T-cell (primary cell): Measurements from ENCODE around the gene HSPA1A. TPM values are rescaled to one million over a fixed set of nuclear protein-coding genes. Genes with fewer than 3 reads are reported as not detected.
"Not testable (repeated sequence)": the region's sequence is repeated elsewhere in the genome, so short reads cannot be mapped to it uniquely, and the experiment has no call there.

Experiments used
- ATAC-seq, 4 experiments: fragments of 200-7000 bp in 3 of 4; fragments of 150-1000 bp in 1 of 4; cut with Tn5 transposase; replicated peaks in 1 of 4; 1 replicate in 3 of 4; 2 replicates in 1 of 4; pipeline ENCODE4 v1.10.0; 2021; ENCODE audit warnings: moderate library complexity in 3 of 4, mild to moderate bottlenecking in 2 of 4, moderate number of reproducible peaks in 1 of 4
- CTCF ChIA-PET, 2 donors: fragments of 300-600 bp; sonication (Branson Sonifier 250); formaldehyde crosslinking; loops; one replicate each; lab custom pipeline; 2022; ENCODE audit warnings: antibody characterized with exemption in 2 of 2; lab: Charles Lee
- POLR2A ChIA-PET, 2 donors: fragments of 300-600 bp; sonication (Branson Sonifier 250); formaldehyde crosslinking; loops; one replicate each; lab custom pipeline; 2022; ENCODE audit warnings: antibody characterized with exemption in 2 of 2; lab: Charles Lee
- DNase-seq, 35 experiments: peaks; one replicate each; pipeline versions ENCODE4 v3.0.0 to v3.0.0-alpha.2; 2013 to 2023
- H3K27ac ChIP-seq: one replicate; pipeline ENCODE4 v1.5.1; 2013; ENCODE audit warnings: low read length
- H3K27me3 ChIP-seq, 2 experiments: replicated peaks in 1 of 2; 1 replicate in 1 of 2; 2 replicates in 1 of 2; pipeline versions ENCODE4 v1.6.1 to v1.7.0; 2013; ENCODE audit warnings: low read length in 1 of 2, mixed read lengths in 1 of 2; ENCODE audit not compliant: control insufficient read depth in 2 of 2, insufficient read depth in 2 of 2; ENCODE audit errors: extremely low read depth in 1 of 2
- H3K36me3 ChIP-seq, 2 donors: 1 replicate in 1 of 2; 2 replicates in 1 of 2; pipeline versions ENCODE4 v1.6.1 to v1.7.0; 2013; ENCODE audit warnings: low read length in 1 of 2; ENCODE audit not compliant: control insufficient read depth in 2 of 2, insufficient read depth in 1 of 2; ENCODE audit errors: extremely low read depth in 1 of 2
- H3K4me1 ChIP-seq, 2 experiments: 1 replicate in 1 of 2; 2 replicates in 1 of 2; pipeline versions ENCODE4 v1.6.1 to v1.7.0; 2013; ENCODE audit warnings: low read length in 2 of 2, mixed read lengths in 1 of 2; ENCODE audit not compliant: insufficient read depth in 2 of 2, control insufficient read depth in 1 of 2; ENCODE audit errors: extremely low read depth in 1 of 2
- H3K4me3 ChIP-seq, 2 donors: 1 replicate in 1 of 2; 2 replicates in 1 of 2; pipeline versions ENCODE4 v1.5.1 to v1.7.0; 2013; ENCODE audit warnings: mild to moderate bottlenecking in 2 of 2, low read length in 1 of 2, moderate library complexity in 1 of 2; ENCODE audit not compliant: control insufficient read depth in 1 of 2; ENCODE audit errors: extremely low read depth in 1 of 2
- H3K9me3 ChIP-seq: 2 replicates; pipeline ENCODE4 v1.7.0; 2013
- H3K27ac Mint-ChIP-seq, 2 donors: one replicate each; pipeline ENCODE4 v1.8.0; 2020 to 2021; ENCODE audit warnings: mild to moderate bottlenecking in 2 of 2, mixed read lengths in 2 of 2
- H3K27me3 Mint-ChIP-seq, 2 donors: one replicate each; pipeline ENCODE4 v1.8.0; 2021 to 2022; ENCODE audit warnings: mixed read lengths in 2 of 2
- H3K36me3 Mint-ChIP-seq: one replicate; pipeline ENCODE4 v1.8.0; 2021; ENCODE audit warnings: mixed read lengths
- H3K4me1 Mint-ChIP-seq, 3 donors: one replicate each; pipeline ENCODE4 v1.8.0; 2020 to 2022; ENCODE audit warnings: mixed read lengths in 3 of 3, mild to moderate bottlenecking in 1 of 3
- H3K4me3 Mint-ChIP-seq, 3 donors: one replicate each; pipeline ENCODE4 v1.8.0; 2020 to 2022; ENCODE audit warnings: mild to moderate bottlenecking in 3 of 3, mixed read lengths in 3 of 3, moderate library complexity in 3 of 3
- H3K9me3 Mint-ChIP-seq, 3 donors: one replicate each; pipeline ENCODE4 v1.8.0; 2020 to 2022; ENCODE audit warnings: mixed read lengths in 3 of 3
- WGBS: methylation state at CpG from one replicate; pipeline ENCODE4 v1.1.5; 2013; ENCODE audit warnings: missing lambda C conversion rate; ENCODE audit not compliant: insufficient coverage; 5-methylcytosine and 5-hydroxymethylcytosine counted together
- total RNA-seq, 35 experiments: library from RNA in 6 of 35; stranded (reverse) in 6 of 35; fragments of 120-200 nt in 1 of 35; gene quantifications; one replicate each; pipeline versions ENCODE4 v1.2.1 to v1.2.4 and lab custom pipeline; 2013 to 2026

Gene HSPA1A
- total RNA-seq, 5 donors from 2014 or later (not counting 1 experiment from before 2014, with no cell fraction given) = 8.8 to 117 (median 77.9) TPM

DNA sequence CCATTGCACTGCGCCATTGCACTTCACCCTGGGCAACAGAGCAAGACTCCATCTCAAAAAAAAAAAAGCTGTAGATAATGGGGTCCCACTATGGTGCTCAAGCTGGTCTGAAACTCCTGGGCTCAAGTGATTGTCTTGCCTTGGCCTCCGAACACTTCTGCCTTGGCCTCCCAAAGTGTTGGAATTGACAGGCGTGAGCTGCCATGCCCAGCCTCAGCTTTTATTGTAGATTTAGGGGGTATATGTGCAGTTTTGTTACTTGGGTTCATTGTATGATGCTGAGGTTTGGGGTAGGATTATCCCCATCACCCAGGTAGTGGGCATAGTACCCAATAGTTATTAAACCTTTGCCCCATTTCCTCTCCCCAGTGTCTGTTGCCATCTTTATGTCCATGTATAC lies 23.6 kb downstream of the HSPA1A start:
- CTCF ChIA-PET = interaction anchor here (0.5 to 2.3 kb wide), 5 partner anchors 21 to 237 kb away, joined by 3 to 5 read pairs (median 5); partner anchors contain the start of gene NEU1 (in 1 of the 2)

DNA sequence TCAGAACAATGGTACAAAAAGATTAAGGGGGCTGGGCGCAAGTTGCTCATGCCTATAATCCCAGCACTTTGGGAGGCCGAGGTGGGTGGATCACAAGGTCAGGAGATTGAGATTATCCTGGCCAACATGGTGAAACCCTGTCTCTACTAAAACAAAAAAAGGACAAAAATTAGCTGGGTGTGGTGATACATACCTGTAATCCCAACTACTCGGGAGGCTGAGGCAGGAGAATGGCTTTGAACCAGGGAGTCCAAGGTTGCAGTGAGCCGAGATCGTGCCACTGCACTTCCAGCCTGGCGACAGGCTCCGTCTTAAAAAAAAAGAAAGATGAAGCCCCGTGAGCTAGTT lies 24.4 kb downstream of the HSPA1A start:
- Histone ChIP-seq H3K36me3 (peaks cover 5 to 44% of the 10 kb centered on the region in 2 donors), H3K4me1 (peaks cover 17 to 40% of the 10 kb centered on the region in 2 experiments)
- not testable (repeated sequence) for H3K4me3 ChIP-seq, H3K9me3 Mint-ChIP-seq, ATAC-seq, DNase-seq, H3K4me3 Mint-ChIP-seq, H3K27ac ChIP-seq, H3K27me3 ChIP-seq, H3K9me3 ChIP-seq, H3K27me3 Mint-ChIP-seq
- ChIA-PET CTCF (interaction anchor here (0.6 to 2.3 kb wide), 2 partner anchors 23 to 51 kb away, joined by 3 to 5 read pairs; partner anchors contain the start of gene NEU1 (in 1 of the 2)), POLR2A (interaction anchor here in 1 of 2 donors (0.5 kb wide), 1 partner anchor 1225 kb away, joined by 7 read pairs; no protein-coding TSS in a partner anchor)
- Mint-ChIP-seq H3K36me3 (peaks cover 33% of the 10 kb centered on the region), H3K27ac (peak overlapping the region in 1 of 2 donors; percentile 48), H3K4me1 (peaks cover 35 to 39% (median 36%) of the 10 kb centered on the region in 3 donors)
- WGBS = 91% methylated on average over 4 of the region's 8 CpGs

More for the DNA sequence above, 23.6 kb downstream of the HSPA1A start:
- H3K9me3 ChIP-seq = no peaks in the 10 kb centered on the region
- ATAC-seq (no peak), DNase-seq (no peak)
- POLR2A ChIA-PET = no interaction called here
- H3K27ac ChIP-seq = no peak overlapping the region
- Mint-ChIP-seq H3K4me1 (peaks cover 35 to 45% (median 44%) of the 10 kb centered on the region in 3 donors), H3K4me3 (no peak overlapping the region), H3K27me3 (no peaks in the 10 kb centered on the region), H3K9me3 (no peaks in the 10 kb centered on the region), H3K36me3 (peaks cover 33% of the 10 kb centered on the region), H3K27ac (peak overlapping the region in 1 of 2 donors; percentile 48)
- peaks cover 17 to 43% of the 10 kb centered on the region in 2 experiments for H3K4me1 ChIP-seq
- H3K27me3 ChIP-seq = no peaks in the 10 kb centered on the region
- H3K4me3 ChIP-seq = no peak overlapping the region
- peaks cover 5 to 44% of the 10 kb centered on the region in 2 donors for H3K36me3 ChIP-seq
- WGBS = 92% methylated on average over 2 of the region's 3 CpGs

DNA sequence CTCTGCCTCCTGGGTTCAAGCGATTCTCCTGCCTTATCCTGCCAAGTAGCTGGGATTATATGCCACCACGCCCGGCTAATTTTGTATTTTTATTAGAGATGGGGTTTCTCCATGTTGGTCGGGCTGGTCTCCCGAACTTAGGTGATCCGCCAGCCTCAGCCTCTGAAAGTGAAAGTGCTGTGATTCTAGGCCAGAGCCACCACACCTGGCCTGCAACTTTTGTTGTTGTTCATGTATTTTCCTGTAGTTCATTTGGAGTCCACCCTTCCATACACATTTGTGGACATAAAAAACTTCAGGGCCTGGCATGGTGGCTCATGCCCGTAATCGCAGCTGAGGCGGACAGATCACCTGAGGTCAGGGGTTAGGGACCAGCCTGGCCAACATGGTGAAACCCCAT lies 26.7 kb downstream of the HSPA1A start:
- peak overlapping the region in 1 of 2 donors; percentile 39 for H3K27ac Mint-ChIP-seq
- ChIA-PET CTCF (no interaction called here), POLR2A (no interaction called here)
- Histone ChIP-seq H3K36me3 (peaks cover 5 to 39% of the 10 kb centered on the region in 2 donors), H3K27ac (no peak overlapping the region), H3K4me3 (no peak overlapping the region), H3K27me3 (no peaks in the 10 kb centered on the region), H3K9me3 (no peaks in the 10 kb centered on the region), H3K4me1 (peaks cover 10 to 20% of the 10 kb centered on the region in 2 experiments)
- H3K9me3 Mint-ChIP-seq = no peaks in the 10 kb centered on the region
- 96% methylated on average over 7 of the region's 9 CpGs for WGBS
- no peak for DNase-seq
- no peaks in the 10 kb centered on the region for H3K27me3 Mint-ChIP-seq
- no peak for ATAC-seq
- H3K36me3 Mint-ChIP-seq = peaks cover 22% of the 10 kb centered on the region
- H3K4me1 Mint-ChIP-seq = peaks cover 20 to 24% (median 21%) of the 10 kb centered on the region in 3 donors
- H3K4me3 Mint-ChIP-seq = no peak overlapping the region

DNA sequence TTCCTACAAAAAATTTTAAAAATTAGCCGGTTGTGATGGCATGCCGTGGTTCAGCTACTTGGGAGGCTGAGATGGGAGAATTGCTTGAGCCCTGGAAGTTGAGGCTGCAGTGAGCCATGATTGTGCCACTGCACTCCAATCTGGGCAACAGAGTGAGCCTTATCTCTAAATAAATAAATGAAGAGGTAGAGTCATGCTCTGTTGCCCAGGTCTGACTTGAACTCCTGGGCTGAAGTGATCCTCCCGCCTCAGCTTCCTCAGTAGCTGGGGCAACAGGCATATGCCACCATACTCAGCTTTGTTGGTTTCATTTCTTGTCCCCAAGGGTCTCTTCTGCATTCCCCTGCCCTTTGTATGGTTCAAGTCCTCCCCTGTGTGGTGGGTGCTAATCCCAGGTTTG lies 29.2 kb downstream of the HSPA1A start:
- Histone ChIP-seq H3K4me1 (no peaks in the 10 kb centered on the region), H3K9me3 (no peaks in the 10 kb centered on the region), H3K27ac (no peak overlapping the region), H3K27me3 (no peaks in the 10 kb centered on the region), H3K36me3 (peaks cover 5 to 15% of the 10 kb centered on the region in 2 donors), H3K4me3 (no peak overlapping the region)
- POLR2A ChIA-PET = interaction anchor here in 1 of 2 donors (0.6 kb wide), 1 partner anchor 955 kb away, joined by 6 read pairs; no protein-coding TSS in a partner anchor
- Mint-ChIP-seq H3K27me3 (no peaks in the 10 kb centered on the region), H3K9me3 (no peaks in the 10 kb centered on the region), H3K4me3 (no peak overlapping the region), H3K36me3 (peaks cover 10% of the 10 kb centered on the region), H3K27ac (no peak overlapping the region), H3K4me1 (peaks cover 0 to 8% (median under 1%) of the 10 kb centered on the region in 3 donors)
- CTCF ChIA-PET = interaction anchor here in 1 of 2 donors (0.6 to 1.6 kb wide), 2 partner anchors 51 to 293 kb away, joined by 4 to 8 read pairs; no protein-coding TSS in a partner anchor
- no peak for ATAC-seq
- WGBS = 100% methylated on average over 1 of the region's 3 CpGs
- DNase-seq = no peak

DNA sequence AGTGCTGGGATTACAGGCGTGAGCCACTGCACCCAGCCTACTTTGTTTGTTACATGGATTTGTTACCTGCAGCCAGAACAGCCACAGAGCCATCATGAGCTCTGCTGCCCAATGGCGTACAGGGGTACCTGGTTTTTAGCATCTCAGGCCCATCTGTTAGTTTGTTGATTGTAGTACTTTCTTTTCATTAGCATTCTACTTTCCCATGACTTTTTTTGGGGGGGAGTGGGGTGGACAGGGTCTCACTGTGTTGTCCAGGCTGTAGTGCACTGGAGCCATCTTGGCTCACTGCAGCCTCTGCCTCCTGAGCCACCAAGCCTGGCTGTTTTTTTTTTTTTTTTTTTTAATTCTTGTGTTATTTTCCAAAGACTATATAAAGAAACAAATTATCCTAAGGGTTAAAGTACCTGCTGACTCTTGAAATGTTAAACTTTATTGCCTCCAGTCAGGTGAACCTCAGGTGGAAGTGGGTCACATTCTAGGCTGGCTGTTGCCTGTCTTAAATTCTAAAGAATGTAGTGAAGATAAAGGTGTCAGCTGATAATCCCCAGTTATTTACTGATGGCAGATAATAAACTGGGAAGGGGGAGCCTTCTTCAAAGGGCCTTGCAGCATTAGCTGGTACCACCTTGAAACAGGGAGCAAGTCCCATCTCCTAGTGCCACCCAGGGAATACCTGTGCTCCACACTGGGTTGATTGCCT lies 32.1 kb downstream of the HSPA1A start:
- no peak overlapping the region for H3K27ac Mint-ChIP-seq
- peaks cover under 1% of the 10 kb centered on the region for H3K36me3 Mint-ChIP-seq
- no peaks in the 10 kb centered on the region for H3K36me3 ChIP-seq
- DNase-seq = no peak
- H3K4me3 Mint-ChIP-seq = no peak overlapping the region
- no peaks in the 10 kb centered on the region for H3K27me3 Mint-ChIP-seq
- no peak overlapping the region for H3K4me3 ChIP-seq
- peaks cover 0 to 7% (median 0%) of the 10 kb centered on the region in 3 donors for H3K4me1 Mint-ChIP-seq
- no peaks in the 10 kb centered on the region for H3K9me3 ChIP-seq
- WGBS = 86% methylated on average over 1 of the region's 2 CpGs
- ATAC-seq = no peak
- ChIA-PET CTCF (interaction anchor here in 1 of 2 donors (1.1 kb wide), 1 partner anchor 10 kb away, joined by 3 read pairs; no protein-coding TSS in a partner anchor), POLR2A (interaction anchor here in 1 of 2 donors (1.4 kb wide), 1 partner anchor 10 kb away, joined by 3 read pairs; no protein-coding TSS in a partner anchor)
- no peak overlapping the region for H3K27ac ChIP-seq
- H3K27me3 ChIP-seq = no peaks in the 10 kb centered on the region
- H3K4me1 ChIP-seq = no peaks in the 10 kb centered on the region
- H3K9me3 Mint-ChIP-seq = no peaks in the 10 kb centered on the region

DNA sequence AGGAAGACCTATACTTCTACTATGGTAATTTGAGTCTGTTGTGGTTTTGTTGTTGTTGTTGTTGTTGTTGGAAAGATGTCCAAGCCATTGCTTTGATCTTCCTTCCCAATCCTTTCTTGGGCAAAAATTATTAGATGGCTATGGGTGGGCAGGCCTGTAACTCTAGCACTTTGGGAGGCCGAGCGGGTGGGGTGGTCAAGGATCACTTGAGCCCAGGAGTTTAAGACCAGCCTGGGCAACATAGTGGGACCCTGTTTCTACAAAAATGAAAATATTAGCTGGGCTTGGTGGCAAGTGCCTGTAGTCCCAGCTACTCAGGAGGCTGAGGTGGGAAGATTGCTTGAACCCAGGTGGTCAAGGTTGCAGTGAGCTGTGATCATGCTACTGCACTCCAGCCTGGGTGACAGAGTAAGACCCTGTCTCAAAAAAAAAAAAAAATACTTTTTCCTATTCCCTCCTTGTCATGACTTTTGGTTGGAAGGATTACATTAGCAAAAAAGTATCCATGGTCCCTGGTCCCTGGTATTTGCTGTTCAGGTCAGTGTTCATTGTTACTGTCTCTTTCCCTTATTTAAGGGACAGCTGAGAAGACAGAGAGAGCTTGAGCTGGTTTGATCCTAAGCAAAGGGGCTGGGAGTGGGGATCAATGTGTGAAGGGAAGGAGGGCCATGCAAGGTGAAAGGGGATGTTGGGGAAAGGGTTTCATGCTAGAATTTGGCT lies 35.6 kb downstream of the HSPA1A start:
- Mint-ChIP-seq H3K4me1 (no peaks in the 10 kb centered on the region), H3K4me3 (no peak overlapping the region), H3K27ac (no peak overlapping the region), H3K9me3 (no peaks in the 10 kb centered on the region), H3K27me3 (no peaks in the 10 kb centered on the region), H3K36me3 (peaks cover 3% of the 10 kb centered on the region)
- Histone ChIP-seq H3K4me3 (no peak overlapping the region), H3K27me3 (no peaks in the 10 kb centered on the region), H3K9me3 (no peaks in the 10 kb centered on the region), H3K36me3 (no peaks in the 10 kb centered on the region), H3K4me1 (no peaks in the 10 kb centered on the region), H3K27ac (no peak overlapping the region)
- POLR2A ChIA-PET = interaction anchor here in 1 of 2 donors (0.7 kb wide), 1 partner anchor 187 kb away, joined by 4 read pairs; no protein-coding TSS in a partner anchor
- WGBS = 100% methylated on average over 1 of the region's 2 CpGs
- no peak for ATAC-seq
- DNase-seq = no peak
- CTCF ChIA-PET = interaction anchor here in 1 of 2 donors (0.6 to 0.7 kb wide), 2 partner anchors 14 to 21 kb away, joined by 4 to 5 read pairs; no protein-coding TSS in a partner anchor
